GM06990 (cell line): ENCODE measurements around the gene CASKIN2.

Experiments used
- DNase-seq: peaks from one replicate; pipeline ENCODE4 v3.0.0-alpha.2; 2011; ENCODE audit not compliant: insufficient read length; ENCODE audit errors: extremely low read depth
- H3K27me3 ChIP-seq: replicated peaks from 2 replicates; pipeline ENCODE4 v1.6.0; 2011; ENCODE audit warnings: low read length; ENCODE audit not compliant: control insufficient read depth, insufficient read depth
- H3K36me3 ChIP-seq: 2 replicates; pipeline ENCODE4 v1.5.1; 2011; ENCODE audit warnings: low read length; ENCODE audit not compliant: control insufficient read depth, insufficient read depth
- H3K4me3 ChIP-seq: replicated peaks from 2 replicates; pipeline ENCODE4 v1.5.1; 2011; ENCODE audit warnings: low read depth, mild to moderate bottlenecking, control low read depth, low read length
- TF ChIP-seq, protein P1 (sequence below): IDR thresholded peaks from 2 replicates; pipeline ENCODE4 v1.5.1; 2011; ENCODE audit warnings: low read length, control low read depth, mild to moderate bottlenecking, inconsistent platforms; ENCODE audit not compliant: insufficient read depth, poor library complexity, severe bottlenecking

Gene CASKIN2

DNA sequence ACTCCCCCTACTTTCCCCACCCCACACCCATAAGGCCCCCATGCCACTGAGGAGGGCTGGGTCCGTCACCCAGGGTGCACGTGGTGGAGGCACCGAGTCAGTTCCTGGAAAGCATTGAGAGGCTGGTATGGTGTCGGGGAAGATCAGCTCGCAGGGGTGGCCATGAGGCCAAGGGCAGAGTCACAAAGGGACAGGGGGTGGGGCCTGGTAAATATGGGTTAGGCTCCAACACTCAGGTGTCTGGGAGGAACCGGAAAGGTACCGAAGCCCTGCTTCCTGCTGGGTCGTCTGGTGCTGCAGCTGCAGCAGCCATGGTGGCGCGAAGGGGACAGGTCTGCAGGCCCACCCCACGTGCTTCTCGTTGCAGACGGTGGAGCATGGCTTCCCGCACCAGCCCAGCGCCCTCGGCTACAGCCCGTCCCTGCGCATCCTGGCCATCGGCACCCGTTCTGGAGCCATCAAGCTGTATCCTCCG lies 40.4 kb upstream of the CASKIN2 start:
- Histone ChIP-seq H3K36me3 (no peaks in the 10 kb centered on the region), H3K4me3 (no peak overlapping the region), H3K27me3 (no peaks in the 10 kb centered on the region)
- TF ChIP-seq, protein P1, sequence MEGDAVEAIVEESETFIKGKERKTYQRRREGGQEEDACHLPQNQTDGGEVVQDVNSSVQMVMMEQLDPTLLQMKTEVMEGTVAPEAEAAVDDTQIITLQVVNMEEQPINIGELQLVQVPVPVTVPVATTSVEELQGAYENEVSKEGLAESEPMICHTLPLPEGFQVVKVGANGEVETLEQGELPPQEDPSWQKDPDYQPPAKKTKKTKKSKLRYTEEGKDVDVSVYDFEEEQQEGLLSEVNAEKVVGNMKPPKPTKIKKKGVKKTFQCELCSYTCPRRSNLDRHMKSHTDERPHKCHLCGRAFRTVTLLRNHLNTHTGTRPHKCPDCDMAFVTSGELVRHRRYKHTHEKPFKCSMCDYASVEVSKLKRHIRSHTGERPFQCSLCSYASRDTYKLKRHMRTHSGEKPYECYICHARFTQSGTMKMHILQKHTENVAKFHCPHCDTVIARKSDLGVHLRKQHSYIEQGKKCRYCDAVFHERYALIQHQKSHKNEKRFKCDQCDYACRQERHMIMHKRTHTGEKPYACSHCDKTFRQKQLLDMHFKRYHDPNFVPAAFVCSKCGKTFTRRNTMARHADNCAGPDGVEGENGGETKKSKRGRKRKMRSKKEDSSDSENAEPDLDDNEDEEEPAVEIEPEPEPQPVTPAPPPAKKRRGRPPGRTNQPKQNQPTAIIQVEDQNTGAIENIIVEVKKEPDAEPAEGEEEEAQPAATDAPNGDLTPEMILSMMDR: no peak
- no peak for DNase-seq

DNA sequence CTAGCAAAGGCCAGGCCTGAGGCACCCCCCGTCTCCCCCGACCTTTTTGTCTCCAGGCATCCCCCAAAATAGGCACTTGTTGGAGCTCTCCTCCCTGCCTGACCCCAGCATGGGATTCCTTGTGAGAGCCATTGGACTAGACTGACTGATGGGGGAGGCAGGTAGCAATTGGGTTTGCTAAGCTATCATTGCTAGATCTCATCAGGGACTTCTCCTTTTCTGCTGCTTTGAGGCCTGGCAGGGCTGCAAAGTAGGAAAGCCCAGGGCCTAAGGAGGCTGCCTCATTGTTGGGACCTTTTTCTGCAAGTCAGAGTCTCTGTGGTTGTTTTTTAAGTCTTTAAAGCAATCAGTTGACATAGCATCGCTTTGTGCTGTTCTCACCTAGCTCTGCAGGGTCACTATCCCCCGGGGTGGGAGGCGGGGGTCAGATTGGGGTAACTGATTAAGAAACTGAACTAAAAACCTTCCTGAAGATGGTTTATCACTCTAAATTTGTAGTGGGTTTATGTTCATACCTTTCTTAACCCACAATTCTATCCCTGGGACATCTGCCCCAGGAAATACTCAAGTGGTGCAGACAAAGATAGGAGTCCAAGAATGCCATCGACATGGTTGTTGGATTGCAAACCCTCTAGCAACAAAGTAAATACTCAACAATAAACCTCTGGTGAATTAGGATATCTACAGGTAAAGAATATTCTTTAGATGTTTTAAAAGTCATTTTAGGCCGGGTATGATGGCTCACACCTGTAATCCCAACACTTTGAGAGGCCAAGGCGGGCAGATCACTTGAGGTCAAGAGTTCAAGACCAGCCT lies 38.2 kb upstream of the CASKIN2 start:
- Histone ChIP-seq H3K36me3 (no peaks in the 10 kb centered on the region), H3K4me3 (no peak overlapping the region), H3K27me3 (no peaks in the 10 kb centered on the region)
- TF ChIP-seq, protein P1: no peak
- no peak for DNase-seq

DNA sequence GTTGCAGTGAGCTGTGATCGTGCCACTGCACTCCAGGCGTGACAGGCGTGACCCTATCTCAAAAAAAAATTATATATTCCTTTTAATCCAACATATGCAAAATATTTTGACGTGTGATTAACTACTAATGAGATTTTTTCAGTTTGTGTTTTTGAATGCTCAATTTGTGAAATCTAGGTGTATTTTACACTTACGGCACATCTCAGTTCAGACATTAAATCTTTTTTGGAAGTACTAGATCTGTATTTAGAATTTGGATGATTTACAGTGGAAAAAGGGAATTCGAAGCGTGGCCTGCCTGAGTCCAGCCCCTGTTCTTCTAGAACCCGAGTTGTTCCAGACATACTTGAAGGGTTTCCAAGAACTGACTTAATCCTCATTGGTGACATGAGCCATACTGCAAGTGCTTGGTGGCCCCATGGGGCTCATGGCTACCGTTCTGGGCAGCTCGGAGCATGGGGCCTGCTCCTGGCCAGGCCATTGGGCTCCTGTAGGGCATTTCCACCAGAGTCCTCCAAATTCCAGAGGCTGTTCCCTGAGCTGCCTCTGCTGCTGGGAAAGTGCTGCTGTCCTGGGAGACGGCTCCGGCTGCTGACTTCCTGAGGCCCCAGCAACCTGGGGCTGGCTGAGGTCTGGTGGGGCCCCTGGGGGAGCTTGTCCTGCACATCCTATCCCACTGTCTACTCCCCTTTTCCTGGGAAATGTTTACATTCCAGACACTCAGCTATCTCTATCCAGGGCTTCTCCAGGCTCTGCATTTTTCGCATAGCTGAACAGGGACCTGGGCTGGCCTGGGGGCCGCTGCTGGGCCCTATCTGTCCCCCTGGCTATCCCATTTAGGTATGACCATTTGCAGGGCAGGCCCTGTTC lies 37.3 kb upstream of the CASKIN2 start:
- H3K4me3 ChIP-seq: no peak overlapping the region
- TF ChIP-seq, protein P1: no peak
- no peaks in the 10 kb centered on the region for H3K36me3 ChIP-seq
- DNase-seq: no peak
- no peaks in the 10 kb centered on the region for H3K27me3 ChIP-seq

DNA sequence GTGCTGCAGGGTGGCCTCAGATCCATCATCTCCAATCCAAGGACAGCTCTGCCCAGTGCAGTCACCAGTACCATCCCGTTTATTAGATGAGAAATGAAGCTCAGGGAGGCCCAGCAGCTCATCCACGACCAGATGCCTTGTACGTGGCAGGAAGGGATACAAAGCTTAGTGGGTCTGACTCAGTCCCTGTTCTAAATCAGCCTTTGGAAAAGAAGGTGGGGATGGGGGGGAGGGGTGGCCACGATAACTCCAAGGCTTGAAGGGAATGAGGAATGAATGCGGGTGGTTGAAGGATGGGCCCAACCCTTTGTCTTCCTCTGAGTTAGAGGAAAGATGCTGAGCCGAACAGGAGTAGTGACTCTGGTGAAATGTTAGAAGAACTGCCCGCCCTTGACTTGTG lies 35.9 kb upstream of the CASKIN2 start:
- DNase-seq: no peak
- H3K27me3 ChIP-seq: no peaks in the 10 kb centered on the region
- no peaks in the 10 kb centered on the region for H3K36me3 ChIP-seq
- TF ChIP-seq, protein P1: no peak
- H3K4me3 ChIP-seq: no peak overlapping the region

DNA sequence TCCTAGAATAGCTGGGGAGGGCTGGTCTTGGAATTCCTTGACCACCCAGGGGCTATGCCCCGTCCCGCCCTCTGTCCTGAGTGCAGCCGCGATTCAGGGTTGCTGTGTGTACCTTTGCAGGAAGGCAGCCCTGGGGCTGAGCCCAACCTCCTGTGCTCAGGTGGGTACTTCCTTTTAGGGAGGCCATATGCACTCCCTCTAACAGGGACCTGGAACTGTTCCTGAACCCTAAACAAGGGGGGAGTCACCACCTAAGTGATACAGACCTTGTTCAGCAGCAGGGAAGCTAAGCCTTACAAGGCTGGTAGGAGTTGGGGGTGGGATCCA lies 34.8 kb upstream of the CASKIN2 start:
- TF ChIP-seq, protein P1: no peak
- DNase-seq: no peak
- H3K27me3 ChIP-seq: no peaks in the 10 kb centered on the region
- no peaks in the 10 kb centered on the region for H3K36me3 ChIP-seq
- no peak overlapping the region for H3K4me3 ChIP-seq
